Kidney (tissue), 14 donors: ENCODE results near the gene SH3RF3. TPM values are rescaled to one million over a fixed set of nuclear protein-coding genes. Genes with fewer than 3 reads are reported as not detected.

ENCODE experiments used
- DNase-seq, 5 donors: peaks; one replicate each; pipeline ENCODE4 v3.0.0-alpha.2; 2013 to 2020
- FAIRE-seq: peaks from 2 replicates; lab custom pipeline; 2012; peaks lifted over from hg19 to GRCh38; lab: Jason Lieb, UNC
- H3K27ac ChIP-seq, 2 donors: one replicate each; pipeline ENCODE4 v1.7.0; 2013; ENCODE audit warnings: low read depth in 2 of 2, low read length in 2 of 2, inconsistent platforms in 1 of 2
- H3K27me3 ChIP-seq: one replicate; pipeline ENCODE4 v1.7.1; 2013; ENCODE audit warnings: low read length, inconsistent platforms; ENCODE audit not compliant: control insufficient read depth, insufficient read depth
- H3K36me3 ChIP-seq, 3 donors: one replicate each; pipeline versions ENCODE4 v1.7.0 to v1.7.1; 2013; ENCODE audit warnings: low read length in 3 of 3, control low read depth in 1 of 3, inconsistent platforms in 1 of 3; ENCODE audit not compliant: insufficient read depth in 3 of 3, control insufficient read depth in 2 of 3
- H3K4me1 ChIP-seq, 3 donors: one replicate each; pipeline versions ENCODE4 v1.7.0 to v1.7.1; 2013; ENCODE audit warnings: low read length in 3 of 3, inconsistent platforms in 1 of 3, low read depth in 1 of 3; ENCODE audit not compliant: control insufficient read depth in 2 of 3, insufficient read depth in 2 of 3
- H3K4me3 ChIP-seq, 3 donors: one replicate each; pipeline versions ENCODE4 v1.7.0 to v1.8.1; 2013; ENCODE audit warnings: low read length in 3 of 3, control low read depth in 1 of 3, inconsistent platforms in 1 of 3
- H3K9ac ChIP-seq, 3 donors: one replicate each; pipeline versions ENCODE4 v1.7.0 to v1.7.1; 2013; ENCODE audit warnings: low read length in 3 of 3, control low read depth in 1 of 3, inconsistent platforms in 1 of 3
- H3K9me3 ChIP-seq, 3 donors: one replicate each; pipeline versions ENCODE4 v1.7.0 to v1.7.1; 2013; ENCODE audit warnings: low read length in 3 of 3, control low read depth in 1 of 3, inconsistent platforms in 1 of 3; ENCODE audit not compliant: control insufficient read depth in 2 of 3, insufficient read depth in 1 of 3
- CTCF ChIP-seq: IDR thresholded peaks from 3 replicates; pipeline ENCODE4 v1.5.1; 2012; ENCODE audit warnings: mild to moderate bottlenecking, moderate library complexity, borderline replicate concordance; ENCODE audit not compliant: insufficient read depth; ENCODE audit errors: extremely low read depth
- intact Hi-C: fragments of 100-400 bp; cut with DNase I; formaldehyde crosslinking; loops from one replicate; pipeline ENCODE4 v1.11.1; 2022
- polyA plus RNA-seq: library from polyadenylated mRNA; stranded (reverse); fragments of 350-450 nt; fragmentation: Illumina TruSeq; extraction: RNeasy Lipid Tissue Mini Kit (QIAGEN cat#74804); gene quantifications from one replicate; pipeline ENCODE4 v1.2.3, GENCODE V29; 2014; ENCODE audit warnings: low read depth, low replicate concordance; ENCODE audit not compliant: insufficient read depth
- total RNA-seq: library from RNA; stranded (reverse); fragmentation: NEBNext Ultra II Directional; extraction: Animal tissue kit (Norgen Biotek cat#: 25700); gene quantifications from one replicate; pipeline ENCODE4 v1.2.1, GENCODE V29; 2021
- donor health status: control.
- donor health status: control.
- donor health status: control.
- donor health status: control.
- donor health status: control.
- donor health status: DM: yes; HTN: yes; CAD: no.
- donor health status: Normal renal cell carcinoma (clear cell type).

The SH3RF3 gene
- total and polyA plus RNA-seq, 2 donors from 2014 or later, result 1.7 to 10.7 TPM

GRCh38 chr2:109373791-109374547, 245.0 kb downstream of the SH3RF3 start:
- no peak overlapping the region for H3K27ac ChIP-seq
- H3K4me3 ChIP-seq, result no peak overlapping the region
- H3K27me3 ChIP-seq, result no peaks in the 10 kb centered on the region
- no peak for FAIRE-seq
- no peak overlapping the region for H3K9ac ChIP-seq
- H3K9me3 ChIP-seq, result no peaks in the 10 kb centered on the region
- TF ChIP-seq CTCF, result no peak
- intact Hi-C loops, result no loop called here
- peak in 3 of 5 donors; percentile 6 to 49 (median 28) for DNase-seq
- no peaks in the 10 kb centered on the region for H3K4me1 ChIP-seq
- no peaks in the 10 kb centered on the region for H3K36me3 ChIP-seq

GRCh38 chr2:109374548-109375130, 245.6 kb downstream of the SH3RF3 start:
- H3K9ac ChIP-seq, result no peak overlapping the region
- H3K4me3 ChIP-seq, result no peak overlapping the region
- H3K9me3 ChIP-seq, result no peaks in the 10 kb centered on the region
- no peak for TF ChIP-seq CTCF
- H3K27ac ChIP-seq, result no peak overlapping the region
- H3K4me1 ChIP-seq, result no peaks in the 10 kb centered on the region
- DNase-seq (peak in 4 of 5 donors; percentile 36 to 61 (median 47)), FAIRE-seq (no peak)
- intact Hi-C loops, result no loop called here
- no peaks in the 10 kb centered on the region for H3K36me3 ChIP-seq
- H3K27me3 ChIP-seq, result no peaks in the 10 kb centered on the region

- Histone ChIP-seq H3K27me3 (no peaks in the 10 kb centered on the region), H3K27ac (no peak overlapping the region), H3K36me3 (no peaks in the 10 kb centered on the region), H3K4me3 (no peak overlapping the region), H3K9ac (no peak overlapping the region), H3K9me3 (no peaks in the 10 kb centered on the region), H3K4me1 (no peaks in the 10 kb centered on the region)
- FAIRE-seq (no peak), DNase-seq (peak in 2 of 5 donors; percentile 2 to 25)
- intact Hi-C loops, result no loop called here
- no peak for TF ChIP-seq CTCF
Observed at GRCh38 chr2:109375131-109375561, 246.1 kb downstream of the SH3RF3 start.
